Retinal pigment epithelial cell (primary cell): Measurements from ENCODE around the gene GAB2.

ENCODE experiments used
- DNase-seq: peaks from one replicate; pipeline ENCODE4 v3.0.0-alpha.2; 2010; ENCODE audit warnings: low read depth
- H3K4me3 ChIP-seq: 2 replicates; pipeline ENCODE4 v1.5.1; 2011; ENCODE audit warnings: mild to moderate bottlenecking, low read length, control low read depth, moderate library complexity
- CTCF ChIP-seq: conservative IDR thresholded peaks from 2 replicates; pipeline ENCODE4 v1.5.1; 2011; ENCODE audit warnings: low read depth, low read length, control low read depth, inconsistent platforms

Gene GAB2

GRCh38 chr11:78216021-78216420 is 201.6 kb downstream of the GAB2 start:
- H3K4me3 ChIP-seq = no peak overlapping the region
- DNase-seq = no peak
- no peak for TF ChIP-seq CTCF

- no peak for DNase-seq
- no peak overlapping the region for H3K4me3 ChIP-seq
- TF ChIP-seq CTCF = no peak
Measured at GRCh38 chr11:78214331-78215194, 203.1 kb downstream of the GAB2 start.

- no peak for DNase-seq
- no peak overlapping the region for H3K4me3 ChIP-seq
- no peak for TF ChIP-seq CTCF
Measured at GRCh38 chr11:78213526-78214330, 203.9 kb downstream of the GAB2 start.

GRCh38 chr11:78212586-78213371 is 204.8 kb downstream of the GAB2 start:
- H3K4me3 ChIP-seq = no peak overlapping the region
- TF ChIP-seq CTCF = no peak
- DNase-seq = no peak

GRCh38 chr11:78211565-78211964 is 206.1 kb downstream of the GAB2 start:
- no peak for TF ChIP-seq CTCF
- H3K4me3 ChIP-seq = no peak overlapping the region

GRCh38 chr11:78210000-78210608 is 207.5 kb downstream of the GAB2 start:
- DNase-seq = no peak
- no peak for TF ChIP-seq CTCF

More at GRCh38 chr11:78211565-78211964, 206.1 kb downstream of the GAB2 start:
- DNase-seq = no peak

More at GRCh38 chr11:78210000-78210608, 207.5 kb downstream of the GAB2 start:
- H3K4me3 ChIP-seq = no peak overlapping the region
